Karpas-422 (cell line): ENCODE measurements around the gene WWC2. TPM values are rescaled to one million over a fixed set of nuclear protein-coding genes. Genes with fewer than 3 reads are reported as not detected.

ENCODE experiments used
- DNase-seq: peaks from one replicate; pipeline ENCODE4 v3.0.0-alpha.2; 2015
- H2AFZ ChIP-seq: fragments of 200-600 bp; sonication (generic); 2 replicates; pipeline ENCODE4 v1.6.1; 2014; ENCODE audit warnings: antibody characterized with exemption, low read length, mixed read lengths
- H3K27ac ChIP-seq: fragments of 200-600 bp; sonication (generic); 2 replicates; pipeline ENCODE4 v1.5.1; 2014; ENCODE audit warnings: mild to moderate bottlenecking, low read length, moderate library complexity
- H3K27me3 ChIP-seq: fragments of 200-600 bp; sonication (generic); 2 replicates; pipeline ENCODE4 v1.6.1; 2014; ENCODE audit warnings: low read length, mixed read lengths
- H3K36me3 ChIP-seq: fragments of 200-600 bp; sonication (generic); 2 replicates; pipeline ENCODE4 v1.6.1; 2014; ENCODE audit warnings: low read length, mixed read lengths; ENCODE audit not compliant: insufficient read depth
- H3K4me1 ChIP-seq: fragments of 200-600 bp; sonication (generic); 2 replicates; pipeline ENCODE4 v1.6.1; 2014; ENCODE audit warnings: mild to moderate bottlenecking, low read length, mixed read lengths
- H3K4me2 ChIP-seq: fragments of 200-600 bp; sonication (generic); 2 replicates; pipeline ENCODE4 v1.6.1; 2014; ENCODE audit warnings: low read length, low read depth, mild to moderate bottlenecking; ENCODE audit not compliant: poor library complexity, severe bottlenecking
- H3K4me3 ChIP-seq: fragments of 200-600 bp; sonication (generic); 2 replicates; pipeline ENCODE4 v1.5.1; 2014; ENCODE audit warnings: mild to moderate bottlenecking, antibody characterized with exemption, low read length, mixed read lengths
- H3K79me2 ChIP-seq: fragments of 200-600 bp; sonication (generic); 2 replicates; pipeline ENCODE4 v1.6.1; 2014; ENCODE audit warnings: mild to moderate bottlenecking, low read length, mixed read lengths
- H3K9ac ChIP-seq: fragments of 200-600 bp; sonication (generic); 2 replicates; pipeline ENCODE4 v1.6.0; 2014; ENCODE audit warnings: low read length
- H3K9me2 ChIP-seq: fragments of 200-600 bp; sonication (generic), shearing (Covaris generic); replicated peaks from 2 replicates; pipeline ENCODE4 v1.6.0; 2014; ENCODE audit warnings: mild to moderate bottlenecking, low read length, moderate library complexity; ENCODE audit not compliant: insufficient read depth
- H3K9me3 ChIP-seq: fragments of 300-700, 200-600 bp; sonication (generic); 2 replicates; pipeline ENCODE4 v1.6.1; 2014; ENCODE audit warnings: low read length, mixed read lengths
- H4K20me1 ChIP-seq: fragments of 200-600 bp; sonication (generic); 2 replicates; pipeline ENCODE4 v1.6.1; 2014; ENCODE audit warnings: mild to moderate bottlenecking, antibody characterized with exemption, low read length, low read depth; ENCODE audit not compliant: insufficient read depth
- total RNA-seq: library from RNA; depleted of rRNA; stranded (reverse); fragments of >200 nt; shearing (Covaris generic); gene quantifications from 2 replicates; pipeline ENCODE4 v1.2.3, GENCODE V29; 2014; ENCODE audit warnings: low replicate concordance; rRNA removed

WWC2 gene
- total RNA-seq, 1 experiment from 2014 or later, result not detected

DNA sequence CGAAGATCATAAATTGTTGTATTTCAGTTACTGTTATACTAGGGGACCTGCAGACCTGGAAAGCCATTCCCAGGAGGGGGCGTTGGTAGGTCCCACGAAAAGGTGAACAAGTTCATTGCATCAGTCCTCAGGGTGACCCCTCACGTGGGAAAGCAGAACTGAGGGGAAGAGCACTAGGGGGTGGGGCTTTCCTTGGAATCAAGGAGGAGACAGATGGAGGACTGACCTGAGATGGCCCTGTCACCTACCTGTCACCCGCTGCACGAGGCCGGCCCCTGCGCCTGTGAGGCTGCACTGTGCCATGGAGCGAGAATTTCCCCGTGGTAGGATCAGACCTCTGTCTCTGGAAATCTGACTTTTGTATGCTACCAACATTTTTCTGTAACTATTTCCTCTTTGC lies 265.0 kb downstream of the WWC2 start:
- H3K4me3 ChIP-seq, result no peak overlapping the region
- H4K20me1 ChIP-seq, result no peaks in the 10 kb centered on the region
- no peak overlapping the region for H2AFZ ChIP-seq
- no peaks in the 10 kb centered on the region for H3K27me3 ChIP-seq
- H3K4me2 ChIP-seq, result no peak overlapping the region
- H3K79me2 ChIP-seq, result no peaks in the 10 kb centered on the region
- no peaks in the 10 kb centered on the region for H3K4me1 ChIP-seq
- no peak overlapping the region for H3K27ac ChIP-seq
- H3K9ac ChIP-seq, result no peak overlapping the region
- H3K36me3 ChIP-seq, result no peaks in the 10 kb centered on the region
- H3K9me2 ChIP-seq, result no peaks in the 10 kb centered on the region
- no peak for DNase-seq
- no peaks in the 10 kb centered on the region for H3K9me3 ChIP-seq

DNA sequence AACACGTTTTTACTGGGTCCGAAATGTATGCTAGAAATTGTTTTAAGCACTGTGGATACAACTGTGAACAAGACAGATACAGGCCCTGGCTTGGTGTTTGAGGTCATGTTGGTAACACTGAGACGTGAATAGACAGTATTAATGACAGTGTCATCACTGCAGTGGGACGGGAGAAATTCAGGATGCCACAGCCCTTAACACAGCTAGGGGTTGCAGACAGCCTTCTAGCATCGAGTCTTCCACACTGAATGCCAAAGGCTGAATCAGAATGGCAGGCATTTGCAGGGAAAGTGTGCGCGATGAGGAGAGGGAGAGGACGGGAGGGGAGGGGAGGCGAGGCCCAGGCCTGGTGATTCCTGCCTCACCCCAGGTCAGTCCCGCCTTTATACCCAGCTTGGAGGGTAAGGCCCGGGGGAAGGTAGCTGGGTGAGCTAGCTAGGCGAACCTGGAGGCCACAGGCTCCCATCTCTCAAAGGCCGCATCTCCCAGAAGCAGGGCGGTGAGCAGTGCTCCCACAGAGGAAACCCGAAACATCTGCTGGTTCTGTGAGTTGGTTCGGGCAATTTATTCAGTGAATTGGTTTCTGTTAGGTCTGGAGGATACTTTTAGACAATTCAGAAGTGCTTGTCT lies 267.3 kb downstream of the WWC2 start:
- H3K27ac ChIP-seq, result no peak overlapping the region
- no peak for DNase-seq
- no peak overlapping the region for H3K4me3 ChIP-seq
- no peak overlapping the region for H3K4me2 ChIP-seq
- no peak overlapping the region for H2AFZ ChIP-seq
- no peaks in the 10 kb centered on the region for H4K20me1 ChIP-seq
- no peaks in the 10 kb centered on the region for H3K79me2 ChIP-seq
- no peaks in the 10 kb centered on the region for H3K9me3 ChIP-seq
- H3K4me1 ChIP-seq, result no peaks in the 10 kb centered on the region
- H3K9ac ChIP-seq, result no peak overlapping the region
- H3K27me3 ChIP-seq, result no peaks in the 10 kb centered on the region
- no peaks in the 10 kb centered on the region for H3K9me2 ChIP-seq
- no peaks in the 10 kb centered on the region for H3K36me3 ChIP-seq

DNA sequence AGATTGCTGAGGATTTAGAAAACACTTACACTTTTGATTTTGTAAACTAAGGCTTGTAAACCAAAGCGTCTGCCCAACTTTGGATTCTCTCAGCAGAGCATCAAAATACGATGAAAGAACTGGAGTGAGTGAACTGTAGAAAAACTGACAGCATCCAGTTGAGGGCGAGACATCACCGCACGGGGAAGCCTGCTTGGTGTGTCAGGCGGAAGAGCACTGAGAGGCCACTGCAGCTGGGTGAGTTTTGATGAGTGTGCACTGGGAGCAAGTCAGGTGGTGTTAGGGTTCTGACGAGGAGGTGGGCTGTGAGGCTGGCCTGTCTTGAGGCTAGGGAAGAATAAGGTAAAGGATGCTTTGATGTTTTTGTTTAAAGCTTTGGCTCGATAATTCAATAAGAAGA lies 270.0 kb downstream of the WWC2 start:
- Histone ChIP-seq H2AFZ (no peak overlapping the region), H3K27ac (no peak overlapping the region), H4K20me1 (no peaks in the 10 kb centered on the region), H3K9ac (no peak overlapping the region), H3K4me3 (no peak overlapping the region), H3K9me2 (no peaks in the 10 kb centered on the region), H3K9me3 (no peaks in the 10 kb centered on the region), H3K36me3 (no peaks in the 10 kb centered on the region), H3K4me2 (no peak overlapping the region), H3K4me1 (no peaks in the 10 kb centered on the region), H3K27me3 (no peaks in the 10 kb centered on the region), H3K79me2 (no peaks in the 10 kb centered on the region)
- no peak for DNase-seq

Other genes starting within 250 kb of the WWC2 start
- gene DCTD, start 181.9 kb upstream of the WWC2 start, total RNA-seq, result 10.9 and 12.1 TPM in 2 replicates
- not detected in 2 replicates for gene CLDN22, start 221.0 kb downstream of the WWC2 start, total RNA-seq
- not detected in 2 replicates for gene CLDN24, start 223.2 kb downstream of the WWC2 start, total RNA-seq